Ishikawa (cell line): ENCODE measurements around the gene PLVAP.

ENCODE experiments used
- CEBPB ChIP-seq: IDR thresholded peaks from 2 replicates; pipeline ENCODE4 v1.6.1; 2012
- CREB1 ChIP-seq: IDR thresholded peaks from 2 replicates; pipeline ENCODE4 v1.6.1; 2012; ENCODE audit warnings: low read depth
- NFIC ChIP-seq: IDR thresholded peaks from 2 replicates; pipeline ENCODE4 v1.6.1; 2012
- RAD21 ChIP-seq: IDR thresholded peaks from 2 replicates; pipeline ENCODE4 v1.6.1; 2012; ENCODE audit warnings: low read depth
- TAF1 ChIP-seq: IDR thresholded peaks from 2 replicates; pipeline ENCODE4 v1.6.1; 2012; ENCODE audit warnings: low read depth, mild to moderate bottlenecking
- TF ChIP-seq, protein P1 (sequence below): IDR thresholded peaks from 2 replicates; pipeline ENCODE4 v1.6.1; 2012

GRCh38 chr19:17402982-17403855 is 26.1 kb upstream of the PLVAP start:
- no peak for TF ChIP-seq CEBPB
- TF ChIP-seq NFIC = no peak
- TF ChIP-seq CREB1 = no peak
- no peak for TF ChIP-seq TAF1
- TF ChIP-seq, protein P1, sequence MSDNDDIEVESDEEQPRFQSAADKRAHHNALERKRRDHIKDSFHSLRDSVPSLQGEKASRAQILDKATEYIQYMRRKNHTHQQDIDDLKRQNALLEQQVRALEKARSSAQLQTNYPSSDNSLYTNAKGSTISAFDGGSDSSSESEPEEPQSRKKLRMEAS = no peak
- no peak for TF ChIP-seq RAD21
